ENCODE measurements around the gene ARHGEF12. TPM values are rescaled to one million over a fixed set of nuclear protein-coding genes. Genes with fewer than 3 reads are reported as not detected.

ARHGEF12 gene
- total RNA-seq, 8 experiments from 2014 or later = 37.5 to 108 (median 48.2) TPM

GRCh38 chr11:120398132-120398531, 61.9 kb downstream of the ARHGEF12 start:
- no peak overlapping the region for H3K4me3 ChIP-seq
- WGBS, 10 experiments = 19 to 100% (median 80%) methylated on average over 1 to 2 of the region's 2 CpGs; no CpG with 5 or more reads in 1 of the 10 experiments
- ATAC-seq (replicated peaks in 6 of 8) = no peak
- in situ Hi-C loops (cut with MboI; ENCODE audit: low pct_unique_long_range_greater_than_20kb in 2 of 9, low sequenced_read_pairs in 9 of 9, unreplicated experiment in 9 of 9) = no loop called here
- H3K27ac ChIP-seq = no peak overlapping the region
- H3K4me1 ChIP-seq (replicated peaks in 1 of 2) = peaks cover 0 to 7% of the 10 kb centered on the region in 2 donors

DNA sequence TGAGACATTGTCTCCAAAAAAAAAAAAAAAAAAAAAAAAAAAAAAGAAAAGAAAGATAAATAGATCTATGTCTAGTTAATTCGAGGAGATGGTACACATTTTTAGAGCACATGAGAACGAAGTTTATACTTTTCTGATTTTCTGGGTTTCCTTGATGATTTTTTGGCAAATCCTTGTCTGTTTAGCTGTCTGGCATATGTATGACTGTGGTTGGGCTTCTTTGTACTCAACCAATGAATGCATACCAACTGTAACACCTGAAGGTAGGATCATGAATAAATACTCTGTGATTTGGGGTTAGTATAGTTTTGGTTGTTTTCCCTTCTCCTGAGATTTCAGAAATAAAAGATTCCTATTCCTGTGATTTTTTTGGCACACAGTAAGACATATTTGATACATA, 63.1 kb downstream of the ARHGEF12 start:
- H3K4me3 ChIP-seq = no peak overlapping the region
- in situ Hi-C loops (cut with MboI; ENCODE audit: low pct_unique_long_range_greater_than_20kb in 2 of 9, low sequenced_read_pairs in 9 of 9, unreplicated experiment in 9 of 9) = no loop called here
- H3K4me1 ChIP-seq (replicated peaks in 1 of 2) = peaks cover 5 to 15% of the 10 kb centered on the region in 2 donors
- H3K27ac ChIP-seq = no peak overlapping the region
- ATAC-seq (replicated peaks in 6 of 8) = no peak
- 39 to 100% (median 83%) methylated on average over 1 to 2 of the region's 2 CpGs for WGBS, 10 experiments

- WGBS, 10 experiments = 0 to 80% (median 67%) methylated on average over 5 to 7 of the region's 7 CpGs; no CpG with 5 or more reads in 1 of the 10 experiments
- Histone ChIP-seq H3K4me3 (no peak overlapping the region), H3K4me1 (replicated peaks in 1 of 2) (peaks cover 11 to 17% of the 10 kb centered on the region in 2 donors), H3K27ac (no peak overlapping the region)
- peak in 7 of 8 experiments; percentile 30 to 96 (median 69) for ATAC-seq (replicated peaks in 6 of 8)
- in situ Hi-C loops (cut with MboI; ENCODE audit: low pct_unique_long_range_greater_than_20kb in 2 of 9, low sequenced_read_pairs in 9 of 9, unreplicated experiment in 9 of 9) = no loop called here
Observed at GRCh38 chr11:120400564-120401364, 64.6 kb downstream of the ARHGEF12 start.

DNA sequence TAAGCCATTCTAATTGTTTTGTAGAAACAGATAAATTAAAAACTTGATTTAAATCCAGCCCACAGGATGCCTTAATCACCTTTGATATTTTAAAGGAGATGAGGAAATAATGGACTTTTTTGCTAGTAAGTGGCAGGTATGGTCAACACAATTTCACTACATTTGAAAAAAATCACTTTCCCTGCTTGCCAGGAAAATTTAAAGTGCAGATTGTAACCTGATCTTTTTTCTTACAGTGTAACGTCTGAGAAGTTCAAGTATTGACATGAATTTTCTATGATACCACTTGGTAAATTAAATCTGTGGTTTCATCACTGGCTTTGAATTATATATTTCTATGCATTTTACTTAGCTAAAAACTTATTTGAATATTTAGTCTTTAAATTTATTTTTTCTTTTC, 65.3 kb downstream of the ARHGEF12 start:
- H3K4me3 ChIP-seq = no peak overlapping the region
- WGBS, 10 experiments = 0 to 100% (median 72%) methylated on average over 1 of the region's 1 CpG; no CpG with 5 or more reads in 2 of the 10 experiments
- H3K4me1 ChIP-seq (replicated peaks in 1 of 2) = peaks cover 11 to 17% of the 10 kb centered on the region in 2 donors
- no peak overlapping the region for H3K27ac ChIP-seq
- in situ Hi-C loops (cut with MboI; ENCODE audit: low pct_unique_long_range_greater_than_20kb in 2 of 9, low sequenced_read_pairs in 9 of 9, unreplicated experiment in 9 of 9) = no loop called here
- ATAC-seq (replicated peaks in 6 of 8) = no peak

GRCh38 chr11:120403966-120404365, 67.8 kb downstream of the ARHGEF12 start:
- peak in 3 of 8 experiments; percentile 48 to 77 (median 55) for ATAC-seq (replicated peaks in 6 of 8)
- in situ Hi-C loops (cut with MboI; ENCODE audit: low pct_unique_long_range_greater_than_20kb in 2 of 9, low sequenced_read_pairs in 9 of 9, unreplicated experiment in 9 of 9) = no loop called here
- H3K4me1 ChIP-seq (replicated peaks in 1 of 2) = peaks cover 11 to 12% of the 10 kb centered on the region in 2 donors
- no peak overlapping the region for H3K27ac ChIP-seq
- H3K4me3 ChIP-seq = no peak overlapping the region

GRCh38 chr11:120404495-120404894, 68.3 kb downstream of the ARHGEF12 start:
- Histone ChIP-seq H3K27ac (no peak overlapping the region), H3K4me1 (replicated peaks in 1 of 2) (peaks cover 11 to 12% of the 10 kb centered on the region in 2 donors), H3K4me3 (no peak overlapping the region)
- peak in 4 of 8 experiments; percentile 27 to 58 (median 42) for ATAC-seq (replicated peaks in 6 of 8)
- in situ Hi-C loops (cut with MboI; ENCODE audit: low pct_unique_long_range_greater_than_20kb in 2 of 9, low sequenced_read_pairs in 9 of 9, unreplicated experiment in 9 of 9) = no loop called here
- WGBS, 10 experiments = 0 to 83% (median 60%) methylated on average over 2 to 6 of the region's 6 CpGs; no CpG with 5 or more reads in 1 of the 10 experiments

DNA sequence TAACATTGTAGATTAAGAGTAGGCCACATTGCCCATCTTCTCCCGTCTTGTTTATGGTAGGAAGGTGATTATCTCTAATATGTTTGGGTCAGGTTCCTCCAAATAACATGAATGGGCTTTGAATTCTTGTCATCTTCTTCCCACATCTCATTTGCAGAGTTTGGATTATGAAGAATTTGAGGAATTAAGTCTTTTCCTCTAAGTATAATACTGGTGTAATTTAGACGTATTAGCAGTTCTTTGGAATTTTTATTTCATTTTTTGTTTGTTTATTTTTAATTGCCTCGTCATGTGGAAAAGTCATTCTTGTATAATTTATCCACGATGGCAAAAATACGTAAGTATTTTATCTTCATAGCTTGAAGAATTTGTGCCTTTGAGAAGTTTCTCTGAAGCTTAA, 73.4 kb downstream of the ARHGEF12 start:
- WGBS, 10 experiments = 75 to 98% (median 94%) methylated on average over 3 to 5 of the region's 5 CpGs
- in situ Hi-C loops (cut with MboI; ENCODE audit: low pct_unique_long_range_greater_than_20kb in 2 of 9, low sequenced_read_pairs in 9 of 9, unreplicated experiment in 9 of 9) = no loop called here
- Histone ChIP-seq H3K27ac (no peak overlapping the region), H3K4me3 (no peak overlapping the region), H3K4me1 (replicated peaks in 1 of 2) (peaks cover 0 to 2% of the 10 kb centered on the region in 2 donors)
- no peak for ATAC-seq (replicated peaks in 6 of 8)

GRCh38 chr11:120410622-120411380, 74.6 kb downstream of the ARHGEF12 start:
- Histone ChIP-seq H3K4me1 (replicated peaks in 1 of 2) (no peaks in the 10 kb centered on the region), H3K27ac (no peak overlapping the region), H3K4me3 (no peak overlapping the region)
- in situ Hi-C loops (cut with MboI; ENCODE audit: low pct_unique_long_range_greater_than_20kb in 2 of 9, low sequenced_read_pairs in 9 of 9, unreplicated experiment in 9 of 9) = no loop called here
- no peak for ATAC-seq (replicated peaks in 6 of 8)
- WGBS, 10 experiments = 93 to 100% (median 97%) methylated on average over 3 to 8 of the region's 8 CpGs

GRCh38 chr11:120413480-120413879, 77.3 kb downstream of the ARHGEF12 start:
- in situ Hi-C loops (cut with MboI; ENCODE audit: low pct_unique_long_range_greater_than_20kb in 2 of 9, low sequenced_read_pairs in 9 of 9, unreplicated experiment in 9 of 9) = no loop called here
- peak in 3 of 8 experiments; percentile 48 to 75 (median 72) for ATAC-seq (replicated peaks in 6 of 8)
- no peak overlapping the region for H3K27ac ChIP-seq
- H3K4me3 ChIP-seq = no peak overlapping the region
- H3K4me1 ChIP-seq (replicated peaks in 1 of 2) = no peaks in the 10 kb centered on the region

DNA sequence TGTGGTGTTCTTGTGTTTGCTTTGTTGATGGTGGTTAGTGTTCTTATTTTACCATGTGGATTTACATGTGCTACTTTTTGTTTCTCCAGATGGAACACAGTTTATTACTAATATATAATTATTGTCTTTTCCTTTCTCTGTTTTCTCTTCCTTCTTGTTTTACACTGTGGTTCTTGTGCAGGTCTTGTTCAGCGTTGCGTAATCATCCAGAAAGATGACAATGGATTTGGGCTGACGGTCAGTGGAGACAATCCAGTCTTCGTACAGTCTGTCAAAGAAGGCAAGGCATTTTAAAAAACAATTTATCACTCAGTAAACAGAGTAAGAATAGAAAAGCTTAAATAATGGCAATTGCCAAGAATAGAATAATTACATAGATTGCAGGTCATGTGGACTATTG, 84.4 kb downstream of the ARHGEF12 start:
- H3K4me3 ChIP-seq = no peak overlapping the region
- H3K27ac ChIP-seq = no peak overlapping the region
- ATAC-seq (replicated peaks in 6 of 8) = no peak
- WGBS, 10 experiments = 84 to 100% (median 92%) methylated on average over 2 to 4 of the region's 4 CpGs
- in situ Hi-C loops (cut with MboI; ENCODE audit: low pct_unique_long_range_greater_than_20kb in 2 of 9, low sequenced_read_pairs in 9 of 9, unreplicated experiment in 9 of 9) = no loop called here
- H3K4me1 ChIP-seq (replicated peaks in 1 of 2) = no peaks in the 10 kb centered on the region

GRCh38 chr11:120424185-120424969, 88.2 kb downstream of the ARHGEF12 start:
- ATAC-seq (replicated peaks in 6 of 8) = peak in 2 of 8 experiments; percentile 52 to 56

DNA sequence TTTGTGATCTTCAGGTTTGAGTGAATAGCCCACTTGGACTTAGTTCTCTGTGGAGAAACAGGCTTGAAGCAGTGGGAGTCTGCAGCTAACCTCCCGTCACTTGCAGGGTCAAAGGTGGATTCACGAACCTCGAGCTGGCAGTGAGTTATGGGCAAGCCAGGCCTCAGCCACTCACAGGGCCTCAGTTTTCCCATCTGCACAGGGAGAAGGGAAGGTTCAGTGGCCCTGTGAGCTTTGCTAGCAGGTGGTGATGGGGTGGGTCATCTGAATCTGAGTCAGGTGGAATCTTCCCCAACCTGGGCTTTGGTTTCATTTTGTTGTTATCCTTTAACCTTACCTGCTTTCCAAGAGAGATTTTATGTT, 88.7 kb downstream of the ARHGEF12 start:
- in situ Hi-C loops (cut with MboI; ENCODE audit: low pct_unique_long_range_greater_than_20kb in 2 of 9, low sequenced_read_pairs in 9 of 9, unreplicated experiment in 9 of 9) = loop anchor here in 1 of 9 experiments (25.0 kb wide), 1 partner anchor 88 kb away; the partner anchor contains the start of genes ARHGEF12 and TLCD5
- no peak for ATAC-seq (replicated peaks in 6 of 8)
- no peak overlapping the region for H3K27ac ChIP-seq
- H3K4me3 ChIP-seq = no peak overlapping the region
- H3K4me1 ChIP-seq (replicated peaks in 1 of 2) = no peaks in the 10 kb centered on the region
- WGBS, 10 experiments = 73 to 100% (median 85%) methylated on average over 2 to 3 of the region's 3 CpGs; no CpG with 5 or more reads in 4 of the 10 experiments

More at GRCh38 chr11:120424185-120424969, 88.2 kb downstream of the ARHGEF12 start:
- no peaks in the 10 kb centered on the region for H3K4me1 ChIP-seq (replicated peaks in 1 of 2)
- H3K4me3 ChIP-seq = no peak overlapping the region
- 60 to 100% (median 85%) methylated on average over 1 to 3 of the region's 3 CpGs for WGBS, 10 experiments
- in situ Hi-C loops (cut with MboI; ENCODE audit: low pct_unique_long_range_greater_than_20kb in 2 of 9, low sequenced_read_pairs in 9 of 9, unreplicated experiment in 9 of 9) = no loop called here
- no peak overlapping the region for H3K27ac ChIP-seq

DNA sequence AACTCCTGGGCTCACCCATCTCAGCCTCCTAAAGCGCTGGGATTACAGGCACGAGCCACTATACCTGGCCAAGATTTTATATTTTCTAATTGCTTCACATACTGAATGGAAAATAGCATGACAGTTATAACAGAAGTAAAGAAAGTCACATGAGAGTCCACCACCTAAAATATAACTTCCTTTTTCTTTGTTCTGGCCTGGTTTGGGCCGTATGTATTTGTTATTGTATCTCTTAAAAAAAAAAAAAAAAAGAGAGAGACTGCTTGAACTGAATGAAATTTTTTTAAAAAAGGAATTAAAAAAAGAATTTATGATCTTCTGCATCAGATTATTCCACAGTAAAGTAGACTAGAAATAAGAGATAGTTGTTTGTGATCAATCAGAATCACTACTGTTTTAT, 89.3 kb downstream of the ARHGEF12 start:
- H3K27ac ChIP-seq = no peak overlapping the region
- 88 to 100% (median 99%) methylated on average over 1 to 3 of the region's 3 CpGs for WGBS, 10 experiments
- in situ Hi-C loops (cut with MboI; ENCODE audit: low pct_unique_long_range_greater_than_20kb in 2 of 9, low sequenced_read_pairs in 9 of 9, unreplicated experiment in 9 of 9) = loop anchor here in 1 of 9 experiments (25.0 kb wide), 1 partner anchor 88 kb away; the partner anchor contains the start of genes ARHGEF12 and TLCD5
- no peak for ATAC-seq (replicated peaks in 6 of 8)
- H3K4me3 ChIP-seq = no peak overlapping the region
- H3K4me1 ChIP-seq (replicated peaks in 1 of 2) = no peaks in the 10 kb centered on the region
